Kidney (tissue), 14 donors: Measurements from ENCODE around the gene GUCA2B. TPM values are rescaled to one million over a fixed set of nuclear protein-coding genes. Genes with fewer than 3 reads are reported as not detected.

Experiments
- DNase-seq, 5 donors: peaks; one replicate each; pipeline ENCODE4 v3.0.0-alpha.2; 2013 to 2020
- FAIRE-seq: peaks from 2 replicates; lab custom pipeline; 2012; peaks lifted over from hg19 to GRCh38; lab: Jason Lieb, UNC
- H3K27ac ChIP-seq, 2 donors: one replicate each; pipeline ENCODE4 v1.7.0; 2013; ENCODE audit warnings: low read depth in 2 of 2, low read length in 2 of 2, inconsistent platforms in 1 of 2
- H3K27me3 ChIP-seq: one replicate; pipeline ENCODE4 v1.7.1; 2013; ENCODE audit warnings: low read length, inconsistent platforms; ENCODE audit not compliant: control insufficient read depth, insufficient read depth
- H3K36me3 ChIP-seq, 3 donors: one replicate each; pipeline versions ENCODE4 v1.7.0 to v1.7.1; 2013; ENCODE audit warnings: low read length in 3 of 3, control low read depth in 1 of 3, inconsistent platforms in 1 of 3; ENCODE audit not compliant: insufficient read depth in 3 of 3, control insufficient read depth in 2 of 3
- H3K4me1 ChIP-seq, 3 donors: one replicate each; pipeline versions ENCODE4 v1.7.0 to v1.7.1; 2013; ENCODE audit warnings: low read length in 3 of 3, inconsistent platforms in 1 of 3, low read depth in 1 of 3; ENCODE audit not compliant: control insufficient read depth in 2 of 3, insufficient read depth in 2 of 3
- H3K4me3 ChIP-seq, 3 donors: one replicate each; pipeline versions ENCODE4 v1.7.0 to v1.8.1; 2013; ENCODE audit warnings: low read length in 3 of 3, control low read depth in 1 of 3, inconsistent platforms in 1 of 3
- H3K9ac ChIP-seq, 3 donors: one replicate each; pipeline versions ENCODE4 v1.7.0 to v1.7.1; 2013; ENCODE audit warnings: low read length in 3 of 3, control low read depth in 1 of 3, inconsistent platforms in 1 of 3
- H3K9me3 ChIP-seq, 3 donors: one replicate each; pipeline versions ENCODE4 v1.7.0 to v1.7.1; 2013; ENCODE audit warnings: low read length in 3 of 3, control low read depth in 1 of 3, inconsistent platforms in 1 of 3; ENCODE audit not compliant: control insufficient read depth in 2 of 3, insufficient read depth in 1 of 3
- intact Hi-C: fragments of 100-400 bp; cut with DNase I; formaldehyde crosslinking; loops from one replicate; pipeline ENCODE4 v1.11.1; 2022
- polyA plus RNA-seq: library from polyadenylated mRNA; stranded (reverse); fragments of 350-450 nt; fragmentation: Illumina TruSeq; extraction: RNeasy Lipid Tissue Mini Kit (QIAGEN cat#74804); gene quantifications from one replicate; pipeline ENCODE4 v1.2.3, GENCODE V29; 2014; ENCODE audit warnings: low read depth, low replicate concordance; ENCODE audit not compliant: insufficient read depth
- total RNA-seq: library from RNA; stranded (reverse); fragmentation: NEBNext Ultra II Directional; extraction: Animal tissue kit (Norgen Biotek cat#: 25700); gene quantifications from one replicate; pipeline ENCODE4 v1.2.1, GENCODE V29; 2021
- TF ChIP-seq, protein P1 (sequence below): IDR thresholded peaks from 3 replicates; pipeline ENCODE4 v1.5.1; 2012; ENCODE audit warnings: mild to moderate bottlenecking, moderate library complexity, borderline replicate concordance; ENCODE audit not compliant: insufficient read depth; ENCODE audit errors: extremely low read depth
- donor health status: control.
- donor health status: control.
- donor health status: control.
- donor health status: control.
- donor health status: control.
- donor health status: DM: yes; HTN: yes; CAD: no.
- donor health status: Normal renal cell carcinoma (clear cell type).

GUCA2B gene
- total and polyA plus RNA-seq, 2 donors from 2014 or later, result not detected

DNA sequence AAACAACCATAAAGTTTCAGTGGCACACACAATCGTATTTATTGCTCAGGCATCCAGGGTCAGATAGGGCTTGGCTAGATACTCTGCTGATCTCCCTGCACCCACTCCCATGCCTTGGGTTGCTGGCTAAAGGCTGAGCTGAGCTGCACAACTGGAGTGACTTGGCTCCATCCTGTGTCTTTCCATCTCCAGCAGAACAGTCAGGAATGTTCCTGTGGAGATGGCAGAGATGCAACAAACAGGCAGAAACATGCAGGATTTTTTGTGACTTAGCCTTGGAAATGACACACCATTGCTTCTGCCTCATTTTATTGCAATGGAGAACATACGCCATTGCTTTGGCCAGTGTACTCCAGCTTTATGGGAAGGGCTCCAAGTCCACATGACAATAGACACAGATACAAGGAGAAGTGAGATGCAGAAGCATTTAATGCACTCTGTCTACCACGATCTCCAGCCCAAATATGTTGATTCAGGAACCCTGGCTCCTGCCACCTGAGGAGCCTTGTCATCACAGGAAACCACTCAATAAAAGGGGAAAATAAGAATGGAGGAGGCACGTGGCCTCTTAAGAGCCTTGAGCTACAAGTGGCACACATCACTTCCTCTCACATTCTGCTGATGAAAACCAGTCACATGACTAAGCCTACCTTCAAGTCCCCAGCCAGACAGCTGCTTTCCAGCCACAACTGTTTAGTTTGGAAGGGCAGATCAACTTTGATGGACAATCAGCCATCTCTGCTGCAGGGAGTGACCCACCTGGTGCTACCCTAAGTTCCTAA is 10.1 kb upstream of the GUCA2B start:
- no peak overlapping the region for H3K4me3 ChIP-seq
- DNase-seq, result no peak
- intact Hi-C loops, result no loop called here
- no peaks in the 10 kb centered on the region for H3K9me3 ChIP-seq
- no peak overlapping the region for H3K9ac ChIP-seq
- TF ChIP-seq, protein P1, sequence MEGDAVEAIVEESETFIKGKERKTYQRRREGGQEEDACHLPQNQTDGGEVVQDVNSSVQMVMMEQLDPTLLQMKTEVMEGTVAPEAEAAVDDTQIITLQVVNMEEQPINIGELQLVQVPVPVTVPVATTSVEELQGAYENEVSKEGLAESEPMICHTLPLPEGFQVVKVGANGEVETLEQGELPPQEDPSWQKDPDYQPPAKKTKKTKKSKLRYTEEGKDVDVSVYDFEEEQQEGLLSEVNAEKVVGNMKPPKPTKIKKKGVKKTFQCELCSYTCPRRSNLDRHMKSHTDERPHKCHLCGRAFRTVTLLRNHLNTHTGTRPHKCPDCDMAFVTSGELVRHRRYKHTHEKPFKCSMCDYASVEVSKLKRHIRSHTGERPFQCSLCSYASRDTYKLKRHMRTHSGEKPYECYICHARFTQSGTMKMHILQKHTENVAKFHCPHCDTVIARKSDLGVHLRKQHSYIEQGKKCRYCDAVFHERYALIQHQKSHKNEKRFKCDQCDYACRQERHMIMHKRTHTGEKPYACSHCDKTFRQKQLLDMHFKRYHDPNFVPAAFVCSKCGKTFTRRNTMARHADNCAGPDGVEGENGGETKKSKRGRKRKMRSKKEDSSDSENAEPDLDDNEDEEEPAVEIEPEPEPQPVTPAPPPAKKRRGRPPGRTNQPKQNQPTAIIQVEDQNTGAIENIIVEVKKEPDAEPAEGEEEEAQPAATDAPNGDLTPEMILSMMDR, result no peak
- H3K4me1 ChIP-seq, result peaks cover 0 to 5% (median 0%) of the 10 kb centered on the region in 3 donors
- H3K27ac ChIP-seq, result no peak overlapping the region
- H3K27me3 ChIP-seq, result peaks cover 3% of the 10 kb centered on the region
- FAIRE-seq, result no peak
- no peaks in the 10 kb centered on the region for H3K36me3 ChIP-seq

DNA sequence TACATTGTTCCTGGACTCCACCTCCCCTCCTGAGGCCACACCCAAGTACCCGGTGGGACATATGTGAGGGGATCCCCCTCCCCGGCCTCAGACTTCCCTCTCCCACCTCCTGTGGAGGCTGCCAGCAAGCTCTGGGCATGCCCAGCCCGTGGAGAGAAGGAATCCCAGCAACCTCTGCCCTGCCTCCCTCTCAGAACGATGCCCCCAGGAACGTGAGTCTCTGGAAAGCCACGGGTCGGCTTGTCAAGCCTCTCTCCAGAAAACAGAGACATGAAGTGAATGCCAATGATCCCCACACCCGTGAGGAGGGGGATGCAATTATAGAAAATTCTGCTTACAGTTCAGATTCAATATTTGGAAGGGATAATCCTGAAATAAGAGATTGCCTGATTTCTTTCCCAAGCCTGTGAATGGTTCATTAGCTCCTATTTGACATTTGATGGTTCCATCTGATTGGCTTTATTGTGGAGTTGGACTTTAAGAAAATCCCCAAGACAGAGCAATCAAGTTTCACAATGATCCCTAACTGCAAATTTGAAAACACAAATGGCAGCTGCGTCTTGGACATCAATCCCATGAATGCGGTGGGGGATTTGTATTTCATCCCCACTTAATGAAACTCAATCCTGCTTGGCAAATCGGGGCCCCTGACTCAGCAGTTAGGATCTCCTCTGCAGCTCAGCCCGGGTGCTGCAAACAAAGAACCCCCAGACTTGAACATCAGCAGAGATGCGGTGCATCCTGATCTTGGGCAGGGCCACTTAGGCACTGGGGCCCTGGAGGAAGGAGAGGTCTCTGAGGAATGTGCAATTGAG is 9.1 kb upstream of the GUCA2B start:
- no peak for FAIRE-seq
- intact Hi-C loops, result no loop called here

DNA sequence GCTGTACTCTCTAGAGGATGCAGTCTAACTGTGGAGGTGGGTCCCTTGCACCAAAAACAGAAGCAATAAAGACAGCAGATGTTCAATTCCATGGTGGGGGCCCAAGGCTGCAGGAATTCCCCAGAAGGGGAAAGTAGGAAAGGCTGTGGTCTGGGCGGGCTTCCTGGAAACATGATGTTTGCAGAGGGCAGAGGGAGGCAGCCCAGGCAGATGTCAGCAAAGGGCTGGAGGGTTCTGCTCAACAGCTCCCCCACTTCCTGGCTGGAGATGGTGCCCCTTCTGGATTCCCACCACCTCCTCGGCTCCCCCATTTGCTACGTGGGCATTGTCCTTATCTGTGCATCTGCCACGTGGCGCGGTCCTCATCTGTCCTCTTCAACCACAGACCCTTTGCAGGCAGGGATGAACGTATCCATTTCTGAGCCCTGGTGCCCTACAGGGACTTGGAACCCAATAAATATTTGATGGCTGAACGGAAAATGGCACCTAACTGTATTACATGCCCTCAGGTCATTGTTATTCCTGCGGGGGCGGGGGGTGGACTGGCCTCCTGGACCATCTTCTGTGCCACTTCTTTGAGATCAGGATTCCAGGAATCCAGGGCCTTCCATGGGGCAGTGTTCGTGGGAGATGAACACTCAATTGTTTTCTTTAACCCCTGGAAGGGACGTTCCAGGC is 8.4 kb upstream of the GUCA2B start:
- TF ChIP-seq, protein P1, result no peak
- Histone ChIP-seq H3K27ac (no peak overlapping the region), H3K4me3 (no peak overlapping the region), H3K9ac (no peak overlapping the region), H3K9me3 (no peaks in the 10 kb centered on the region), H3K4me1 (peaks cover 0 to 5% (median 0%) of the 10 kb centered on the region in 3 donors), H3K27me3 (peaks cover 3% of the 10 kb centered on the region), H3K36me3 (no peaks in the 10 kb centered on the region)
- FAIRE-seq, result no peak
- intact Hi-C loops, result no loop called here
- peak in 1 of 5 donors; percentile 7 for DNase-seq

More for the DNA sequence above, 9.1 kb upstream of the GUCA2B start:
- Histone ChIP-seq H3K4me3 (no peak overlapping the region), H3K4me1 (peaks cover 0 to 5% (median 0%) of the 10 kb centered on the region in 3 donors), H3K27ac (no peak overlapping the region), H3K9me3 (no peaks in the 10 kb centered on the region), H3K9ac (no peak overlapping the region), H3K36me3 (no peaks in the 10 kb centered on the region), H3K27me3 (peaks cover 3% of the 10 kb centered on the region)
- TF ChIP-seq, protein P1, result no peak
- no peak for DNase-seq
